NCI-H460 (cell line): ENCODE data around the gene HEATR5A. TPM values are rescaled to one million over a fixed set of nuclear protein-coding genes. Genes with fewer than 3 reads are reported as not detected.
"Not testable (repeated sequence)": the region's sequence is repeated elsewhere in the genome, so short reads cannot be mapped to it uniquely, and the experiment has no call there.

Source experiments
- DNase-seq: peaks from one replicate; pipeline ENCODE4 v3.0.0-alpha.2; 2016; ENCODE audit warnings: low read depth; ENCODE audit errors: extremely low read depth
- total RNA-seq: library from RNA; depleted of rRNA; stranded (reverse); fragments of >200 nt; shearing (Covaris generic); gene quantifications from 2 replicates; pipeline ENCODE4 v1.2.3, GENCODE V29; 2014

HEATR5A gene
- total RNA-seq, 1 experiment from 2014 or later: 40.0 TPM

- DNase-seq: no peak
Observed at GRCh38 chr14:31391977-31392503, 28.3 kb downstream of the HEATR5A start.

- DNase-seq: no peak
Observed at GRCh38 chr14:31391473-31391872, 28.9 kb downstream of the HEATR5A start.

- no peak for DNase-seq
Observed at GRCh38 chr14:31389946-31390345, 30.4 kb downstream of the HEATR5A start.

- no peak for DNase-seq
Observed at GRCh38 chr14:31388687-31389413, 31.5 kb downstream of the HEATR5A start.

GRCh38 chr14:31387091-31387490 is 33.3 kb downstream of the HEATR5A start:
- no peak for DNase-seq

GRCh38 chr14:31386271-31386670 is 34.1 kb downstream of the HEATR5A start:
- no peak for DNase-seq

- DNase-seq: no peak
Observed at GRCh38 chr14:31382221-31382620, 38.1 kb downstream of the HEATR5A start.

- DNase-seq: no peak
Observed at GRCh38 chr14:31380106-31380505, 40.2 kb downstream of the HEATR5A start.

GRCh38 chr14:31379125-31379947 is 41.0 kb downstream of the HEATR5A start:
- not testable (repeated sequence) for DNase-seq

- no peak for DNase-seq
Observed at GRCh38 chr14:31377433-31377832, 42.9 kb downstream of the HEATR5A start.

- no peak for DNase-seq
Observed at GRCh38 chr14:31371646-31372045, 48.7 kb downstream of the HEATR5A start.

- no peak for DNase-seq
Observed at GRCh38 chr14:31363331-31364073, 56.8 kb downstream of the HEATR5A start.

GRCh38 chr14:31362746-31363145 is 57.6 kb downstream of the HEATR5A start:
- DNase-seq: no peak

- not testable (repeated sequence) for DNase-seq
Observed at GRCh38 chr14:31361761-31362160, 58.6 kb downstream of the HEATR5A start.

- DNase-seq: peak; percentile 26
Observed at GRCh38 chr14:31360919-31361662, 59.3 kb downstream of the HEATR5A start.

GRCh38 chr14:31357279-31357678 is 63.1 kb downstream of the HEATR5A start:
- no peak for DNase-seq

- DNase-seq: no peak
Observed at GRCh38 chr14:31346097-31346496, 74.3 kb downstream of the HEATR5A start.

GRCh38 chr14:31341280-31341679 is 79.1 kb downstream of the HEATR5A start:
- DNase-seq: no peak

GRCh38 chr14:31340297-31341063 is 79.9 kb downstream of the HEATR5A start:
- DNase-seq: no peak

- no peak for DNase-seq
Observed at GRCh38 chr14:31339743-31340142, 80.6 kb downstream of the HEATR5A start.
